IPS-20b (cell line): ENCODE measurements around the gene FZD1.

Experiments
- H3K27ac ChIP-seq: one replicate; pipeline ENCODE4 v1.5.1; 2013; ENCODE audit warnings: low read length
- H3K27me3 ChIP-seq: 2 replicates; pipeline ENCODE4 v1.6.1; 2013; ENCODE audit warnings: mild to moderate bottlenecking, low read length, inconsistent platforms; ENCODE audit not compliant: insufficient read depth
- H3K36me3 ChIP-seq: 2 replicates; pipeline ENCODE4 v1.6.1; 2013; ENCODE audit warnings: low read depth, mild to moderate bottlenecking, inconsistent platforms, low read length, moderate library complexity; ENCODE audit not compliant: insufficient read depth
- H3K4me1 ChIP-seq: 2 replicates; pipeline ENCODE4 v1.6.1; 2013; ENCODE audit warnings: mild to moderate bottlenecking, control low read depth, inconsistent platforms, low read length, moderate library complexity; ENCODE audit not compliant: insufficient read depth
- H3K4me3 ChIP-seq: 2 replicates; pipeline ENCODE4 v1.5.1; 2013; ENCODE audit warnings: mild to moderate bottlenecking, low read length, inconsistent platforms
- H3K9ac ChIP-seq: 2 replicates; pipeline ENCODE4 v1.6.1; 2013; ENCODE audit warnings: low read depth, mild to moderate bottlenecking, inconsistent platforms, low read length, moderate library complexity
- H3K9me3 ChIP-seq: 2 replicates; pipeline ENCODE4 v1.6.1; 2013; ENCODE audit warnings: mild to moderate bottlenecking, low read depth, low read length, inconsistent platforms; ENCODE audit not compliant: insufficient read depth

FZD1 gene

GRCh38 chr7:91266067-91266688 lies 1.9 kb downstream of the FZD1 start:
- H3K27me3 ChIP-seq: peaks cover 84% of the 10 kb centered on the region
- H3K9ac ChIP-seq: no peak overlapping the region
- H3K27ac ChIP-seq: no peak overlapping the region
- H3K36me3 ChIP-seq: no peaks in the 10 kb centered on the region
- H3K4me1 ChIP-seq: peaks cover 11% of the 10 kb centered on the region
- H3K4me3 ChIP-seq: peak overlapping the region; percentile 78
- H3K9me3 ChIP-seq: peaks cover 5% of the 10 kb centered on the region

DNA sequence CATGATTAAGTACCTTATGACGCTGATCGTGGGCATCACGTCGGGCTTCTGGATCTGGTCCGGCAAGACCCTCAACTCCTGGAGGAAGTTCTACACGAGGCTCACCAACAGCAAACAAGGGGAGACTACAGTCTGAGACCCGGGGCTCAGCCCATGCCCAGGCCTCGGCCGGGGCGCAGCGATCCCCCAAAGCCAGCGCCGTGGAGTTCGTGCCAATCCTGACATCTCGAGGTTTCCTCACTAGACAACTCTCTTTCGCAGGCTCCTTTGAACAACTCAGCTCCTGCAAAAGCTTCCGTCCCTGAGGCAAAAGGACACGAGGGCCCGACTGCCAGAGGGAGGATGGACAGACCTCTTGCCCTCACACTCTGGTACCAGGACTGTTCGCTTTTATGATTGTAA lies 2.5 kb downstream of the FZD1 start:
- H3K9ac ChIP-seq: no peak overlapping the region
- no peak overlapping the region for H3K27ac ChIP-seq
- no peaks in the 10 kb centered on the region for H3K36me3 ChIP-seq
- H3K4me1 ChIP-seq: peaks cover 11% of the 10 kb centered on the region
- peaks cover 5% of the 10 kb centered on the region for H3K9me3 ChIP-seq
- peak overlapping the region; percentile 78 for H3K4me3 ChIP-seq
- H3K27me3 ChIP-seq: peaks cover 79% of the 10 kb centered on the region

GRCh38 chr7:91267171-91267955 lies 3.1 kb downstream of the FZD1 start:
- H3K4me1 ChIP-seq: peaks cover 11% of the 10 kb centered on the region
- no peaks in the 10 kb centered on the region for H3K36me3 ChIP-seq
- peak overlapping the region; percentile 78 for H3K4me3 ChIP-seq
- peaks cover 5% of the 10 kb centered on the region for H3K9me3 ChIP-seq
- H3K27me3 ChIP-seq: peaks cover 72% of the 10 kb centered on the region
- H3K9ac ChIP-seq: no peak overlapping the region
- H3K27ac ChIP-seq: no peak overlapping the region

GRCh38 chr7:91270372-91270771 lies 6.1 kb downstream of the FZD1 start:
- H3K9me3 ChIP-seq: peaks cover 5% of the 10 kb centered on the region
- peaks cover 11% of the 10 kb centered on the region for H3K4me1 ChIP-seq
- peaks cover 50% of the 10 kb centered on the region for H3K27me3 ChIP-seq
- no peak overlapping the region for H3K4me3 ChIP-seq
- no peak overlapping the region for H3K27ac ChIP-seq
- H3K36me3 ChIP-seq: no peaks in the 10 kb centered on the region
- H3K9ac ChIP-seq: no peak overlapping the region

- no peaks in the 10 kb centered on the region for H3K9me3 ChIP-seq
- no peak overlapping the region for H3K9ac ChIP-seq
- H3K4me1 ChIP-seq: no peaks in the 10 kb centered on the region; the same call in 1 of the 2 replicates
- H3K36me3 ChIP-seq: no peaks in the 10 kb centered on the region
- H3K4me3 ChIP-seq: no peak overlapping the region
- no peaks in the 10 kb centered on the region for H3K27me3 ChIP-seq
- no peak overlapping the region for H3K27ac ChIP-seq
These were observed 12.7 kb downstream of the FZD1 start for GRCh38 chr7:91276909-91277308.

DNA sequence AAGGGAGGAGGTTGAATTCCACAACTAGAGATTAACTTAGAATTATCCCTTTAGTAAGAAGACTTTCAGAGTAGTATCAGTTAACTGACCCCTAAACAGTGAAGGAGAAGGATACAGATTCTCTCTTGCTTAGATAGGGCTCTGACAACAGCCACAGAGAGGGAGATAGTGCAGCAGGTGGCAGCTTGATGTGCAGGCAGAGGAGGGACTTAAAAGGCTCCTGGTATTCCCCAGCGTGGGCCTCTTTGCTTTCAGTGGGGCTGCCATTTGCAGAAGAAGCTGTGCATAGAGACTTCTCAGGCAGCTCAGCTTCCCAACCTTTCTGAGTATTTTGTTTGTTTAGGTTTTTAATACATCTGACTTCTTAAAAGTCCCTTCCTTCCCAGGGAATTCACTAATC lies 16.0 kb downstream of the FZD1 start:
- H3K9ac ChIP-seq: no peak overlapping the region
- H3K27me3 ChIP-seq: peaks cover 3% of the 10 kb centered on the region; the same call in 1 of the 2 replicates
- H3K4me3 ChIP-seq: no peak overlapping the region
- no peaks in the 10 kb centered on the region; the same call in 1 of the 2 replicates for H3K4me1 ChIP-seq
- H3K9me3 ChIP-seq: no peaks in the 10 kb centered on the region
- no peaks in the 10 kb centered on the region for H3K36me3 ChIP-seq
- no peak overlapping the region for H3K27ac ChIP-seq

DNA sequence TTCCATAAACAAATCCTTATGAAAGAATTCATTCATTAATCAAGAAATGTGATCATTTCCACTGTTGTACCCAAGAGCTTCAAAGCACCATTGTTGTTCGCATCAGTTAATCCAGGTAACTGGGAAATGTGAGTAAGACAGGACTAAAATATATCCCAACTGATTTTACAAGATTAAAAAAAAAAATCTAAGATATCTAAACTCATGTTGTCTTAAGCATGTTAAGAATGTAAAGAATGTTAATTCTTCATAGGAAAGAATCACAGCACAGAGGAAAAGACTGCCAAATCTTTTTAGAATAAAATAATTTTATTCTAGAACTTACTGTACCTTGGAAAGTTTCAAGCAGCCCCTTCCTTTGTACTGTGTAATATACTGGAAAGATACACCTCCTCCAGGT lies 16.4 kb downstream of the FZD1 start:
- Histone ChIP-seq H3K9ac (no peak overlapping the region), H3K27me3 (peaks cover 8% of the 10 kb centered on the region; the same call in 1 of the 2 replicates), H3K9me3 (no peaks in the 10 kb centered on the region), H3K36me3 (no peaks in the 10 kb centered on the region), H3K27ac (no peak overlapping the region), H3K4me3 (no peak overlapping the region), H3K4me1 (no peaks in the 10 kb centered on the region; the same call in 1 of the 2 replicates)

- no peak overlapping the region for H3K4me3 ChIP-seq
These were observed 21.6 kb downstream of the FZD1 start for GRCh38 chr7:91285696-91286355.

DNA sequence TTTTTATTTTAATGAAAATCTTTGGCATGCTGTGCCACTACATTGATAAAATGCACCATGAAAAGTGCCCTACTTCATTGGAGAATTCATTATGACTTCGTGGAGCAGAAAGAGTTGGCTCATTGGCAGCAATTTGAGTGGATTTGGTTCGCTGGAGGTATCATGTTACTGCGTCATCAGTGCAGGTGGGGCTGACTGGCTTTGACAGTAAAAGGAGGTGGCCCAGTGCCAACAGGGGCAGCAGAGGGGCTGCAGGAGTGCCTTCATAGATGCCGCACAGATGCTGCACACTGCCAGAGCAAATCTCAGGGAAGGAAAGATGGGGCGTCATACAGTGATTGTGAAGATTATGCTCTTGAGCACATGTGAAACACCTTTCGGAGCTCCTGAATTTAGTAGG lies 22.2 kb downstream of the FZD1 start:
- Histone ChIP-seq H3K27ac (no peak overlapping the region), H3K9ac (no peak overlapping the region), H3K36me3 (no peaks in the 10 kb centered on the region), H3K27me3 (peaks cover 30% of the 10 kb centered on the region; the same call in 1 of the 2 replicates), H3K4me1 (no peaks in the 10 kb centered on the region), H3K4me3 (no peak overlapping the region), H3K9me3 (no peaks in the 10 kb centered on the region)

More at GRCh38 chr7:91285696-91286355, 21.6 kb downstream of the FZD1 start:
- Histone ChIP-seq H3K9me3 (no peaks in the 10 kb centered on the region), H3K4me1 (no peaks in the 10 kb centered on the region; the same call in 1 of the 2 replicates), H3K36me3 (no peaks in the 10 kb centered on the region), H3K27ac (no peak overlapping the region), H3K9ac (no peak overlapping the region), H3K27me3 (peaks cover 30% of the 10 kb centered on the region; the same call in 1 of the 2 replicates)

GRCh38 chr7:91287371-91288084 lies 23.3 kb downstream of the FZD1 start:
- no peak overlapping the region for H3K9ac ChIP-seq
- H3K4me3 ChIP-seq: no peak overlapping the region
- H3K36me3 ChIP-seq: no peaks in the 10 kb centered on the region
- H3K27me3 ChIP-seq: peaks cover 30% of the 10 kb centered on the region; the same call in 1 of the 2 replicates
- no peaks in the 10 kb centered on the region for H3K4me1 ChIP-seq
- no peak overlapping the region for H3K27ac ChIP-seq
- no peaks in the 10 kb centered on the region for H3K9me3 ChIP-seq

DNA sequence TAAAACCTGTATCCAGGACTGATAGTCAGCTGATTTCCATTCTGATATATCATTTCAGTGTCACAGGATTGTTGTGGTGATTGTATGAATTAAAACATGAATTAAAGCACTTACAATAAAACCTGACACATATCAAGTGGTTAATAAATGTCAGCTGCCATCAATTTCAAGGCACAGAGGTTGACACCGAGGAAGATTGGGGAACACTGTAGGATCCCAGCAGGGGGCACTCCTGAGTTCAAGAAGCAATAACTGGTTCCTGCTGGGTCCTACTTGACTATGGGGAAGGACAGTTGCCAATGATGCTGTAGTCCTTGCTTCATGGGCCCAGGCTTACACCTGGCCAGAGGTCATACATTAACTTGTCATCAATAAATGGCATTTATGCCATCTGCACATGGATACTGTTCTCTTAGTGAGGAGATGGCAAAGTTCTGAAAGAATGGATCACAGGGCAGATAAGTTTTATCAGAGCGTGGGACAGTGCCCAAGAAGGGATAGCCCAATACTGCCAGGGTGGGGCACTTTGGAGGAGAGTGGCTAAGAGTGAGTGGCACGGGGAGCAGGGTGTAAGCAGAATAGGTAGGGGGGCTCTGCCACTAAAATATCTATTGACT lies 24.1 kb downstream of the FZD1 start:
- no peak overlapping the region for H3K9ac ChIP-seq
- no peaks in the 10 kb centered on the region for H3K4me1 ChIP-seq
- H3K4me3 ChIP-seq: no peak overlapping the region
- no peaks in the 10 kb centered on the region for H3K36me3 ChIP-seq
- peaks cover 30% of the 10 kb centered on the region; the same call in 1 of the 2 replicates for H3K27me3 ChIP-seq
- H3K9me3 ChIP-seq: no peaks in the 10 kb centered on the region
- H3K27ac ChIP-seq: no peak overlapping the region
